Endodermal cell (in vitro differentiated cells): ENCODE results near the gene RHOU. TPM values are rescaled to one million over a fixed set of nuclear protein-coding genes. Genes with fewer than 3 reads are reported as not detected.
A peak's percentile ranks its signal among the peaks of the same experiment; 100 is the strongest.

Source experiments
- DNase-seq: peaks from one replicate; pipeline ENCODE4 v3.0.0-alpha.2; 2017
- H3K27ac ChIP-seq: 2 replicates; pipeline ENCODE4 v1.5.1; 2013; ENCODE audit warnings: mild to moderate bottlenecking, low read depth, low read length, moderate library complexity
- H3K27me3 ChIP-seq: 2 replicates; pipeline ENCODE4 v1.6.1; 2013; ENCODE audit warnings: mild to moderate bottlenecking, low read length, moderate library complexity; ENCODE audit not compliant: insufficient read depth, control insufficient read depth, poor library complexity, severe bottlenecking
- H3K36me3 ChIP-seq: 2 replicates; pipeline ENCODE4 v1.7.0; 2013; ENCODE audit warnings: mild to moderate bottlenecking, low read length, moderate library complexity; ENCODE audit not compliant: control insufficient read depth, insufficient read depth
- H3K4me1 ChIP-seq: one replicate; pipeline ENCODE4 v1.7.0; 2013; ENCODE audit warnings: low read length; ENCODE audit not compliant: control insufficient read depth, insufficient read depth
- H3K4me3 ChIP-seq: 2 replicates; pipeline ENCODE4 v1.5.1; 2013; ENCODE audit warnings: mild to moderate bottlenecking, low read length, moderate library complexity
- H3K9ac ChIP-seq: 2 replicates; pipeline ENCODE4 v1.6.1; 2013; ENCODE audit warnings: mild to moderate bottlenecking, low read length, moderate library complexity; ENCODE audit not compliant: poor library complexity, severe bottlenecking; ENCODE audit errors: extremely low read depth
- H3K9me3 ChIP-seq: 2 replicates; pipeline ENCODE4 v1.6.1; 2013; ENCODE audit warnings: mild to moderate bottlenecking, low read length, moderate library complexity; ENCODE audit not compliant: control insufficient read depth
- H3K27ac Mint-ChIP-seq: 2 replicates; pipeline ENCODE4 v1.8.0; 2020; ENCODE audit warnings: mixed read lengths
- H3K27me3 Mint-ChIP-seq: 2 replicates; pipeline ENCODE4 v1.8.0; 2021; ENCODE audit warnings: mild to moderate bottlenecking, mixed read lengths; ENCODE audit not compliant: insufficient read depth
- H3K36me3 Mint-ChIP-seq: 2 replicates; pipeline ENCODE4 v1.8.0; 2020; ENCODE audit warnings: low read depth, mixed read lengths
- H3K4me1 Mint-ChIP-seq: 2 replicates; pipeline ENCODE4 v1.8.0; 2020; ENCODE audit warnings: mixed read lengths
- H3K4me3 Mint-ChIP-seq: 2 replicates; pipeline ENCODE4 v1.8.0; 2020; ENCODE audit warnings: mild to moderate bottlenecking, moderate library complexity, mixed read lengths
- H3K9me3 Mint-ChIP-seq: 2 replicates; pipeline ENCODE4 v1.8.0; 2020; ENCODE audit warnings: mild to moderate bottlenecking, mixed read lengths
- CTCF ChIP-seq: fragments of 200-600 bp; sonication (generic); conservative IDR thresholded peaks from 2 replicates; pipeline ENCODE4 v1.5.0; 2021; ENCODE audit warnings: antibody characterized with exemption, mild to moderate bottlenecking
- WGBS, 2 experiments: methylation state at CpG; one replicate each; pipeline versions ENCODE4 v1.1.5 to v1.1.7; 2013; ENCODE audit warnings: missing lambda C conversion rate in 2 of 2, mixed read lengths in 1 of 2; ENCODE audit not compliant: insufficient coverage in 1 of 2, insufficient read length in 1 of 2; 5-methylcytosine and 5-hydroxymethylcytosine counted together
- long read RNA-seq, 4 experiments: library from polyadenylated mRNA in 2 of 4; library from RNA in 1 of 4; library from capped mRNA in 1 of 4; stranded (forward) in 3 of 4; unstranded in 1 of 4; transcript quantifications; one replicate each; pipeline ENCODE4 v2.0.0, GENCODE V29; 2020 to 2021; ENCODE audit warnings: inconsistent platforms in 1 of 4
- polyA plus RNA-seq, 2 experiments: library from polyadenylated mRNA; stranded (reverse); fragments of 50-300 nt; gene quantifications; one replicate each; pipeline ENCODE4 v1.2.3, GENCODE V29; 2013
- total RNA-seq, 2 donors: library from RNA; stranded (reverse); fragmentation: NEBNext Ultra II Directional in 1 of 2; extraction: Animal tissue kit (Norgen Biotek cat#: 25700) in 1 of 2; gene quantifications; 2 replicates in 1 of 2; 3 replicates in 1 of 2; pipeline ENCODE4 v1.2.1, GENCODE V29; 2021

Gene RHOU
- total RNA-seq, result 10 to 100 TPM in 1 of 2 donors, 1 to 10 TPM in 1; 9.0 to 12.0 TPM
- 26.4 TPM for polyA plus RNA-seq (2013, experiment 1 of 2)
- 24.9 TPM for polyA plus RNA-seq (2013, experiment 2 of 2)
- long read RNA-seq, experiment 1, full-length matches to known transcripts, result 4 of 9 reads
- long read RNA-seq, experiment 1, partial matches to known transcripts, result 0 of 9 reads
- long read RNA-seq, experiment 1, other reads (novel, unspliced or antisense), result 5 of 9 reads
- long read RNA-seq, experiment 2, full-length matches to known transcripts, result 9 of 16 reads
- long read RNA-seq, experiment 2, partial matches to known transcripts, result 0 of 16 reads
- long read RNA-seq, experiment 2, other reads (novel, unspliced or antisense), result 7 of 16 reads
- long read RNA-seq, experiment 3, full-length matches to known transcripts, result 1 of 1 reads
- long read RNA-seq, experiment 3, partial matches to known transcripts, result 0 of 1 reads
- long read RNA-seq, experiment 3, other reads (novel, unspliced or antisense), result 0 of 1 reads
- long read RNA-seq, experiment 4, full-length matches to known transcripts, result 1 of 1 reads
- long read RNA-seq, experiment 4, partial matches to known transcripts, result 0 of 1 reads
- long read RNA-seq, experiment 4, other reads (novel, unspliced or antisense), result 0 of 1 reads

GRCh38 chr1:228734881-228735801, at the start of gene RHOU:
Gene RHOU, plus strand, starts transcription at chr1:228735479. Its CDS starts 264 bp downstream, at chr1:228735743.
- peak within 1 kb of the TSS; percentile 77 for H3K4me3 ChIP-seq
- peak within 1 kb of the TSS; percentile 71 for H3K27ac ChIP-seq
- peaks cover 17% of the 10 kb centered on the region for H3K36me3 Mint-ChIP-seq
- H3K27me3 ChIP-seq, result peaks cover 70% of the 10 kb centered on the region
- H3K9ac ChIP-seq, result no peak within 1 kb of the TSS
- peak within 1 kb of the TSS; percentile 74 for H3K4me3 Mint-ChIP-seq
- WGBS, 2 experiments, result 3 to 8% methylated on average over 19 to 107 of the region's 107 CpGs
- peaks cover 39% of the 10 kb centered on the region for H3K27me3 Mint-ChIP-seq
- peak; percentile 86 for DNase-seq
- H3K4me1 ChIP-seq, result peaks cover 4% of the 10 kb centered on the region
- peak; percentile 97 for TF ChIP-seq CTCF
- H3K36me3 ChIP-seq, result no peaks in the 10 kb centered on the region
- H3K4me1 Mint-ChIP-seq, result peaks cover 9% of the 10 kb centered on the region
- H3K27ac Mint-ChIP-seq, result peak within 1 kb of the TSS; percentile 62
- H3K9me3 Mint-ChIP-seq, result no peaks in the 10 kb centered on the region
- H3K9me3 ChIP-seq, result no peaks in the 10 kb centered on the region

- H3K4me3 Mint-ChIP-seq, result no peak overlapping the region
- H3K9me3 Mint-ChIP-seq, result no peaks in the 10 kb centered on the region
- Histone ChIP-seq H3K27ac (no peak overlapping the region), H3K4me3 (no peak overlapping the region), H3K27me3 (peaks cover 21% of the 10 kb centered on the region), H3K9me3 (no peaks in the 10 kb centered on the region), H3K4me1 (peaks cover 9% of the 10 kb centered on the region), H3K9ac (no peak overlapping the region), H3K36me3 (no peaks in the 10 kb centered on the region)
- 92 to 93% methylated on average over 6 of the region's 6 CpGs for WGBS, 2 experiments
- H3K27ac Mint-ChIP-seq, result no peak overlapping the region
- no peaks in the 10 kb centered on the region for H3K36me3 Mint-ChIP-seq
- peaks cover 5% of the 10 kb centered on the region for H3K4me1 Mint-ChIP-seq
- DNase-seq, result no peak
- H3K27me3 Mint-ChIP-seq, result peaks cover 26% of the 10 kb centered on the region
- no peak for TF ChIP-seq CTCF
Observed at GRCh38 chr1:228687587-228687986, 47.7 kb upstream of the RHOU start.

- H3K4me1 ChIP-seq, result peaks cover 9% of the 10 kb centered on the region
- H3K4me1 Mint-ChIP-seq, result peaks cover 5% of the 10 kb centered on the region
- H3K9me3 ChIP-seq, result no peaks in the 10 kb centered on the region
- no peak overlapping the region for H3K27ac ChIP-seq
- TF ChIP-seq CTCF, result no peak
- no peaks in the 10 kb centered on the region for H3K36me3 Mint-ChIP-seq
- WGBS, 2 experiments, result 90 to 95% methylated on average over 2 to 4 of the region's 4 CpGs
- no peaks in the 10 kb centered on the region for H3K9me3 Mint-ChIP-seq
- H3K4me3 ChIP-seq, result no peak overlapping the region
- no peak overlapping the region for H3K9ac ChIP-seq
- H3K27me3 Mint-ChIP-seq, result peaks cover 25% of the 10 kb centered on the region
- peaks cover 17% of the 10 kb centered on the region for H3K27me3 ChIP-seq
- no peak overlapping the region for H3K4me3 Mint-ChIP-seq
- no peak overlapping the region for H3K27ac Mint-ChIP-seq
- DNase-seq, result no peak
- H3K36me3 ChIP-seq, result no peaks in the 10 kb centered on the region
Observed at GRCh38 chr1:228689255-228689654, 46.0 kb upstream of the RHOU start.
